Tibial artery (tissue), 4 donors: ENCODE measurements around the gene IFNLR1.
A peak's percentile ranks its signal among the peaks of the same experiment; 100 is the strongest.

ENCODE experiments used
- DNase-seq, 2 donors: peaks; one replicate each; pipeline ENCODE4 v3.0.0-alpha.2; 2019
- H3K27ac ChIP-seq, 2 donors: fragments of 200-600 bp; sonication (generic) in 1 of 2; 1 replicate in 1 of 2; 2 replicates in 1 of 2; pipeline ENCODE4 v1.5.1; 2018 to 2019; ENCODE audit warnings: mild to moderate bottlenecking in 1 of 2
- H3K27me3 ChIP-seq, 2 donors: fragments of 200-600 bp; sonication (generic) in 1 of 2; one replicate each; pipeline versions ENCODE4 v1.5.1 to v1.6.0; 2016 to 2019
- H3K36me3 ChIP-seq, 3 donors: fragments of 200-600 bp; sonication (generic) in 2 of 3; one replicate each; pipeline ENCODE4 v1.5.1; 2016 to 2019; ENCODE audit warnings: mild to moderate bottlenecking in 2 of 3
- H3K4me1 ChIP-seq, 4 donors: fragments of 200-600 bp; sonication (generic) in 2 of 4; 1 replicate in 3 of 4; 2 replicates in 1 of 4; pipeline ENCODE4 v1.5.1; 2016 to 2019
- H3K4me3 ChIP-seq, 2 donors: fragments of 200-600 bp; sonication (generic) in 1 of 2; 1 replicate in 1 of 2; 2 replicates in 1 of 2; pipeline ENCODE4 v1.5.1; 2018 to 2019; ENCODE audit warnings: mild to moderate bottlenecking in 2 of 2
- H3K9me3 ChIP-seq, 3 donors: fragments of 200-600 bp; sonication (generic) in 1 of 3; one replicate each; pipeline ENCODE4 v1.5.1; 2016 to 2019
- intact Hi-C: fragments of 100-400 bp; cut with DNase I; formaldehyde crosslinking; loops from one replicate; pipeline ENCODE4 v1.15.0; 2023; ENCODE audit warnings: low total_unique reads
- TF ChIP-seq, protein P1 (sequence below), 2 experiments: fragments of 200-600 bp in 1 of 2; fragments of 450-650 bp in 1 of 2; IDR thresholded peaks; one replicate each; pipeline ENCODE4 v1.5.1; 2017 to 2019; ENCODE audit warnings: antibody characterized with exemption in 2 of 2, mild to moderate bottlenecking in 1 of 2, moderate library complexity in 1 of 2

IFNLR1 gene

DNA sequence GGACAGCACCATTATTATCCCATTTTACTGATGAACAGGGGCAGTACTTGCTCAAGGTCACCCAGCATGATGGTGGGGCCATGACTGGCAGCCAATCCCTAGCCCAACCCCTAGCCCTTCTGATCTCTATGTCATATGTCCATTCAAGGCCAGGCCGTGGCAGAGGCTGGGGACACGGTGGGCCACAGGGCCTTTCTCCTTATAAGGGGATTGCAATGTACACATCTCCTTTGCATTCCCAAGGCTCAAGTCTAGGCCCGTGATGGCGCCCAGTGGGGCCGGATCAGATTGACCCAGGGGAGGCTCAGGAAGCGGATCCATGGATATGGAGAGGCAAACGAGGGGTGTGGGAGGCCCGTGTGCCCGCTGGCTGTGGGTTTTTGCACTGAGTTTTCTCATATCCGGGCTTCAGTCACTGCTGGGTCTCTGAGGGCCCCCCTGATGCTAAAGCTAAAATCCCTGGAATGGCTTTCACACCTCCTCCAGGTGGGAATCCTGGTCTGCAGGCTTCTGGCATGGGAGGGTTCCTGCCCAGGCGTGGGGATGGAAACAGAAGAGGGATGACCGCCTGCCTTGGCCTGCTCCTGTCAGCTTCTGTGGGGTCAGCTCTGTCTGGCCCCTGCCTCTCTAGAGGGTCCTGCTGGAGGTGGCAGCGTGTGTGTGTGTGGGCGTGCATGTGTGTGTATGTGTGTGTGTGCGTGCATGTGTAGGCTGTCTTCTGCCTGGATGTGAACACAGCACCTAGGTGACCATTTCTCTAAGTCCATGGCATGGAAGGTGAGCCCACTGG is 77.2 kb downstream of the IFNLR1 start:
- intact Hi-C loops, result loop anchor here (5.0 kb wide), 1 partner anchor 38 kb away; no protein-coding TSS in a partner anchor
- TF ChIP-seq, protein P1, sequence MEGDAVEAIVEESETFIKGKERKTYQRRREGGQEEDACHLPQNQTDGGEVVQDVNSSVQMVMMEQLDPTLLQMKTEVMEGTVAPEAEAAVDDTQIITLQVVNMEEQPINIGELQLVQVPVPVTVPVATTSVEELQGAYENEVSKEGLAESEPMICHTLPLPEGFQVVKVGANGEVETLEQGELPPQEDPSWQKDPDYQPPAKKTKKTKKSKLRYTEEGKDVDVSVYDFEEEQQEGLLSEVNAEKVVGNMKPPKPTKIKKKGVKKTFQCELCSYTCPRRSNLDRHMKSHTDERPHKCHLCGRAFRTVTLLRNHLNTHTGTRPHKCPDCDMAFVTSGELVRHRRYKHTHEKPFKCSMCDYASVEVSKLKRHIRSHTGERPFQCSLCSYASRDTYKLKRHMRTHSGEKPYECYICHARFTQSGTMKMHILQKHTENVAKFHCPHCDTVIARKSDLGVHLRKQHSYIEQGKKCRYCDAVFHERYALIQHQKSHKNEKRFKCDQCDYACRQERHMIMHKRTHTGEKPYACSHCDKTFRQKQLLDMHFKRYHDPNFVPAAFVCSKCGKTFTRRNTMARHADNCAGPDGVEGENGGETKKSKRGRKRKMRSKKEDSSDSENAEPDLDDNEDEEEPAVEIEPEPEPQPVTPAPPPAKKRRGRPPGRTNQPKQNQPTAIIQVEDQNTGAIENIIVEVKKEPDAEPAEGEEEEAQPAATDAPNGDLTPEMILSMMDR (IDR thresholded peaks at IDR 0.05), result no peak
- DNase-seq, result no peak
- H3K4me3 ChIP-seq, result no peak overlapping the region
- H3K36me3 ChIP-seq, result no peaks in the 10 kb centered on the region
- no peaks in the 10 kb centered on the region for H3K27me3 ChIP-seq
- peaks cover 0 to 33% (median 26%) of the 10 kb centered on the region in 4 donors for H3K4me1 ChIP-seq
- H3K9me3 ChIP-seq, result no peaks in the 10 kb centered on the region
- H3K27ac ChIP-seq, result peak overlapping the region in 1 of 2 donors; percentile 69

DNA sequence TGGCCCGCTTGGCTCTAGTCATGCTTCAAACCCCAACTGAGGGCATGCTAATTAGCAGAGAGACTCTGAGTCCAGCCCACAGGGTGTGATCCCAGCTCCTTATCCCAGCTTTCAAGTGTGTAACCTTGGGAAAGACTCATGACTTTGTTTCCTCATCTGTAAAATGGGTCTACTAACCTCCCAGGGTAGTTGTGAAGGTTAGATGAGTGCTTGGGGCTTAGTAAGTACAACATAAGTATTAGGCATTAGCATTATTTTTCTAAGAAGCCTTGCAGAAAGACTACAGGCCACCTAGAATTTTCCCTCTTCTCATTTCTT is 78.0 kb downstream of the IFNLR1 start:
- H3K27me3 ChIP-seq, result no peaks in the 10 kb centered on the region
- H3K36me3 ChIP-seq, result no peaks in the 10 kb centered on the region
- peaks cover 0 to 33% (median 26%) of the 10 kb centered on the region in 4 donors for H3K4me1 ChIP-seq
- H3K4me3 ChIP-seq, result no peak overlapping the region
- no peak for DNase-seq
- TF ChIP-seq, protein P1 (IDR thresholded peaks at IDR 0.05), result no peak
- intact Hi-C loops, result loop anchor here (5.0 kb wide), 1 partner anchor 37 kb away; no protein-coding TSS in a partner anchor
- peak overlapping the region; percentile 9 to 19 for H3K27ac ChIP-seq
- no peaks in the 10 kb centered on the region for H3K9me3 ChIP-seq

DNA sequence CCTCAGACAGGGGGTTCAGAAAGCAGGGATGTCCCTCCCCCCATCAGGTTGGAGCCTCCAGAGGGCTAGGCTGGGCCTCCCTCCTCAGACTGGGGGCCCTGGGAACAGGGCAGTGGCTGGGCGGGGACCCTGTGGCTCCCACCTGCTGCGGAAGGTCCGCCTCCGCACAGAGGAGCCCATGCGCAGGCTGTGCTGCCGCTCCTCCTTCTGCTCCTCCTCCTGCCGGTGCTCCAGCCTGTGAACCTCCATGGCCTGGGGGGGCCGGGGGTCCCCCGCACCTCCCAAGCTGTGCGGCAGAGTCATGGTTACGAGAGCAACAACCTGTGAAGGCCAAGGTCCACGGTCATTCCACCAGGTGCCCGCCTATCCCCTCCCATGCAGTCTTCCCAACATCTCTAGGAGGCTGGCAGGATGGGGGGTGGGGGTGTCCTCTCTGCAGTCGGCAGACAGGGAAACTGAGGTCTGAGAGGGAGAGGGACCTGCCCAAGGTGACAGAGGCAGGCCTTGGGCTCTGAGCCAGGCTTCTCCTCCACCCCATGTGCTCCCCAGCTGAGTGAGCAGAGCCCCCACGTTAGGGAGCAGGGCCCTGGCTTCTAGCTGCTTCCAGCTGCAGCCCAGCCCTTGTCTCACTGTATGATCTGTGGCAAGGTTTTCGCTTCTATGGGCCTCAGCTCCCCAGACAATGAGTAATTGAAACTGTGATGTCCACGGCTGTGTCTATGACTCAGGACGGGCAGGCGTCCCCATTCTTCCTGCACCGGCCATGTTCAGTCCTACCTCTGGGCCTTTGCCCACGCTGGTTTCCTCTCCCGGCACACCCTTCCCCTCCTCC is 78.5 kb downstream of the IFNLR1 start:
- peak in 1 of 2 donors; percentile 34 for DNase-seq
- Histone ChIP-seq H3K9me3 (no peaks in the 10 kb centered on the region), H3K36me3 (no peaks in the 10 kb centered on the region), H3K27me3 (no peaks in the 10 kb centered on the region), H3K4me3 (no peak overlapping the region), H3K4me1 (peaks cover 0 to 35% (median 29%) of the 10 kb centered on the region in 4 donors), H3K27ac (peak overlapping the region; percentile 9 to 35)
- TF ChIP-seq, protein P1 (IDR thresholded peaks at IDR 0.05), result no peak
- intact Hi-C loops, result loop anchor here (5.0 kb wide), 1 partner anchor 36 kb away; no protein-coding TSS in a partner anchor

DNA sequence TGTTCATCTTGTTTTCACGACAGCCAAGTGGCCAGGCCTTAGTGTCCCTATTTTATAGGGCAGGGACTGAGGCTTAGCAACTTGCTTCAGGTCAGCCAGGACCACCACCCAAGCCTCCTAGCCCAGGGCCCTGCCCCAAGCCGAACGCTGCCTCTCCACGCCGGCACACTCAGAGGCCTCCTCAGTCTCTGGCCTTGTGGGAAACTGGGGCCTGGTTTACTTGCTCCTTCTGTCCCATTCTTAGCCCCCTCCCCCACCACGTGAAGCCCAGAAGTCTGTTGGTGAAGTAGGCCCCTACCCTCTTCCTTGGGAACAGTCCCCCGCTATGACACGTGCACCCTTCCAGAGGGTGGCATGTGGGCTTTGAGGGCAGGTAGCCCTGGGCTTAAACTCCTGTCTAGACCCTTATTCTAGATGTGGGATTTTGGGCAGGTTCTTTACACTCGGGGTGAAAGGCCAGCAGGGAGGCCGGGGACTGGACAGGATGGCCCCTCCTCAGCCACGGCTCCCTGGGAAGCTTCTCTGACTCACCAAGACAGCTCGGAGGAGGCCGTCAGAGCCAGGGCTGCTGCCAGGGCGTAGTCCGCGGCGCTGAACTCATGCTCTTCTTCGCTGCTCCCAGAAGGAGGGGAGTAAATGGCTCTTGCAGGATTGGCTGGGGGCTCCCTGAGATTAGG is 79.5 kb downstream of the IFNLR1 start:
- H3K4me3 ChIP-seq, result no peak overlapping the region
- TF ChIP-seq, protein P1 (IDR thresholded peaks at IDR 0.05), result no peak
- peaks cover 0 to 42% (median 35%) of the 10 kb centered on the region in 4 donors for H3K4me1 ChIP-seq
- H3K27me3 ChIP-seq, result no peaks in the 10 kb centered on the region
- H3K36me3 ChIP-seq, result no peaks in the 10 kb centered on the region
- intact Hi-C loops, result loop anchor here (5.0 kb wide), 1 partner anchor 35 kb away; no protein-coding TSS in a partner anchor
- no peak overlapping the region for H3K27ac ChIP-seq
- no peak for DNase-seq
- no peaks in the 10 kb centered on the region for H3K9me3 ChIP-seq

DNA sequence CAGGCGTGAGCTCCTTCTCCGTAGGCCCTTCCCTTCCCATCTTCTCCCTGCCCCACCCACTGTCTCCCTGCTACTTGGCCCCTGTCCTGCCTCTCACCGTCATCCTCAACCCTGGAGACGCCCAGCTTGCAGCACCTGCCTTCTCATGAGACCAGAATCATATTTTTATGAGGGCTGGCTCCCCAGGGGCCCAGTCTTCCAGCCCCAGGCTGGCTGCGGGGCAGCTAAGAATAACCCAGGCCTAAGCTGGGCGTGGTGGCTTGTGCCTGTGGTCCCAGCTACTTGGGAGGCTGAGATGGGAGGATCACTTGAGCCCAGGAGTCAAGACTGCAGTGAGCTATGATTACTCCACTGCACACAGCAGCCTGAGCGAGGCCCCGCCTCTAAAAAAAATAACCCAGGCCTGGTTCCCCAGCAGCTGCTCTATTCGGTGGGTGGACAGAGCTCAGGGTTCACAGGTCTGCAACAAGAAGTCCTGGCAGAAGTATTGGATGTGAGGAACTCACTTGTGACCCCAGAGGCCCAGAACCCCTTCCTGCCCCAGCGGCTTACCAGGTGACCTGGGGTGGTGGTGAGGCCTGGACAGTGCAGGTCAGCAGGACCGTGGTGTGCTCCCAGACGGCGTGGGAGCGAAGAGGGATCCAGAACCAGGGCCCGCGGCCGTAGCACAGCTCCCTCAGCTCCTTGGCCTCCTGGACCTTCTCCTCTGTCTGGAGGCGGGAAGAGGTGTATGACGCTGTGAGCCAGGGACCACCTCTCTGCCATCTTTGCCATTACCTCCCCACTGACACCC is 81.5 kb downstream of the IFNLR1 start:
- Histone ChIP-seq H3K27ac (no peak overlapping the region), H3K9me3 (no peaks in the 10 kb centered on the region), H3K27me3 (no peaks in the 10 kb centered on the region), H3K4me1 (peaks cover 0 to 28% (median 20%) of the 10 kb centered on the region in 4 donors), H3K4me3 (no peak overlapping the region), H3K36me3 (no peaks in the 10 kb centered on the region)
- intact Hi-C loops, result loop anchor here (5.0 kb wide), 1 partner anchor 33 kb away; no protein-coding TSS in a partner anchor
- TF ChIP-seq, protein P1 (IDR thresholded peaks at IDR 0.05), result no peak
- no peak for DNase-seq
